IMR-90 (cell line): ENCODE results near the gene GRAMD1B. TPM values are rescaled to one million over a fixed set of nuclear protein-coding genes. Genes with fewer than 3 reads are reported as not detected.

Experiments
- ATAC-seq: fragments of 200-7000 bp; cut with Tn5 transposase; 2 replicates; pipeline ENCODE4 v1.9.1; 2020; ENCODE audit warnings: low read depth, mild to moderate bottlenecking, moderate library complexity
- BruUV-seq: library from RNA; stranded (reverse); fragments of 400-500 nt; replicated peaks from 2 replicates; lab custom pipeline; 2021; lab: Mats Ljungman, UMichigan
- CTCF ChIA-PET: fragments of 300-600 bp; formaldehyde crosslinking; extraction: SDS; loops from one replicate; lab custom pipeline; 2021; ENCODE audit warnings: antibody characterized with exemption; lab: Yijun Ruan, JAX
- POLR2A ChIA-PET: fragments of 300-600 bp; sonication (Branson Sonifier 250); formaldehyde crosslinking; loops from one replicate; lab custom pipeline; 2022; ENCODE audit warnings: antibody characterized with exemption; ENCODE audit not compliant: unreplicated experiment; lab: Charles Lee
- DNase-seq: peaks from one replicate; pipeline ENCODE4 v3.0.0; 2013
- H2AFZ ChIP-seq: replicated peaks from 2 replicates; pipeline ENCODE3; 2013; ENCODE audit warnings: low read length, mild to moderate bottlenecking; ENCODE audit not compliant: poor library complexity
- H2AK5ac ChIP-seq: 2 replicates; pipeline ENCODE4 v1.6.1; 2013; ENCODE audit warnings: low read depth, low read length, inconsistent platforms
- H2AK9ac ChIP-seq: replicated peaks from 2 replicates; pipeline ENCODE3; 2013; ENCODE audit warnings: mild to moderate bottlenecking, low read depth, low read length, moderate library complexity; ENCODE audit not compliant: poor library complexity
- H2BK120ac ChIP-seq: 2 replicates; pipeline ENCODE4 v1.6.1; 2013; ENCODE audit warnings: low read depth, low read length, inconsistent platforms
- H2BK15ac ChIP-seq: 3 replicates; pipeline ENCODE4 v1.6.1; 2013; ENCODE audit warnings: low read depth, low read length, inconsistent platforms
- H2BK20ac ChIP-seq: 2 replicates; pipeline ENCODE4 v1.6.1; 2013; ENCODE audit warnings: low read depth, mild to moderate bottlenecking, inconsistent platforms, low read length, moderate library complexity
- H2BK5ac ChIP-seq: 2 replicates; pipeline ENCODE4 v1.6.1; 2013; ENCODE audit warnings: mild to moderate bottlenecking, low read depth, low read length, inconsistent platforms; ENCODE audit not compliant: poor library complexity, severe bottlenecking
- H3K14ac ChIP-seq: replicated peaks from 2 replicates; pipeline ENCODE4 v1.6.1; 2013; ENCODE audit warnings: low read depth, low read length, inconsistent platforms
- H3K18ac ChIP-seq: 2 replicates; pipeline ENCODE4 v1.6.1; 2013; ENCODE audit warnings: low read depth, low read length, control low read depth
- H3K23ac ChIP-seq: 2 replicates; pipeline ENCODE4 v1.6.1; 2013; ENCODE audit warnings: low read depth, low read length, inconsistent platforms
- H3K27ac ChIP-seq: 2 replicates; pipeline ENCODE4 v1.5.1; 2013; ENCODE audit warnings: mild to moderate bottlenecking, control low read depth, low read length; ENCODE audit not compliant: insufficient read depth
- H3K27me3 ChIP-seq: 2 replicates; pipeline ENCODE4 v1.6.1; 2013; ENCODE audit warnings: low read length; ENCODE audit not compliant: control insufficient read depth, insufficient read depth
- H3K36me3 ChIP-seq: 2 replicates; pipeline ENCODE4 v1.6.1; 2013; ENCODE audit warnings: low read length, mixed read lengths; ENCODE audit not compliant: control insufficient read depth, insufficient read depth
- H3K4ac ChIP-seq: 2 replicates; pipeline ENCODE4 v1.6.1; 2013; ENCODE audit warnings: low read depth, low read length, inconsistent platforms
- H3K4me1 ChIP-seq: 2 replicates; pipeline ENCODE4 v1.6.1; 2013; ENCODE audit warnings: low read length, mixed read lengths; ENCODE audit not compliant: control insufficient read depth, insufficient read depth
- H3K4me2 ChIP-seq: 2 replicates; pipeline ENCODE4 v1.6.1; 2013; ENCODE audit warnings: low read depth, mild to moderate bottlenecking, control low read depth, low read length, moderate library complexity
- H3K4me3 ChIP-seq: 2 replicates; pipeline ENCODE4 v1.5.1; 2013; ENCODE audit warnings: low read depth, mild to moderate bottlenecking, control low read depth, low read length, moderate library complexity; ENCODE audit not compliant: insufficient read depth
- H3K56ac ChIP-seq: 2 replicates; pipeline ENCODE4 v1.6.1; 2013; ENCODE audit warnings: low read length, inconsistent platforms; ENCODE audit not compliant: insufficient read depth; ENCODE audit errors: extremely low read depth
- H3K79me1 ChIP-seq, 2 experiments: 2 replicates each; pipeline ENCODE4 v1.6.1; 2013; ENCODE audit warnings: low read length in 2 of 2, inconsistent platforms in 1 of 2, low read depth in 1 of 2
- H3K9ac ChIP-seq: 2 replicates; pipeline ENCODE4 v1.6.1; 2013; ENCODE audit warnings: low read depth, low read length, control low read depth
- H3K9me1 ChIP-seq: 2 replicates; pipeline ENCODE4 v1.6.1; 2013; ENCODE audit warnings: low read length, inconsistent platforms; ENCODE audit not compliant: insufficient read depth
- H3K9me3 ChIP-seq: 2 replicates; pipeline ENCODE4 v1.6.1; 2013; ENCODE audit warnings: low read length; ENCODE audit not compliant: control insufficient read depth, insufficient read depth
- H4K20me1 ChIP-seq: 2 replicates; pipeline ENCODE4 v1.6.1; 2013; ENCODE audit warnings: low read length, inconsistent platforms; ENCODE audit not compliant: insufficient read depth
- H4K5ac ChIP-seq: 2 replicates; pipeline ENCODE4 v1.6.1; 2013; ENCODE audit warnings: mild to moderate bottlenecking, low read depth, low read length, control low read depth
- H4K8ac ChIP-seq, 2 experiments: 2 replicates each; pipeline ENCODE4 v1.6.1; 2013; ENCODE audit warnings: low read depth in 2 of 2, low read length in 2 of 2, control low read depth in 1 of 2, inconsistent platforms in 1 of 2
- H4K91ac ChIP-seq: 2 replicates; pipeline ENCODE4 v1.6.1; 2013; ENCODE audit warnings: low read depth, low read length, inconsistent platforms; ENCODE audit not compliant: insufficient read depth
- CHD1 ChIP-seq: IDR thresholded peaks from 2 replicates; pipeline ENCODE4 v1.6.1; 2012; ENCODE audit warnings: low read depth, low read length, improper control_type of control experiment
- ELK1 ChIP-seq: fragments of 150-350 bp; IDR thresholded peaks from 2 replicates; pipeline ENCODE4 v1.6.1; 2016; ENCODE audit warnings: low read depth, mild to moderate bottlenecking, low read length, moderate library complexity, borderline replicate concordance
- MAZ ChIP-seq: IDR thresholded peaks from 2 replicates; pipeline ENCODE4 v1.6.1; 2012; ENCODE audit warnings: low read depth, mild to moderate bottlenecking, low read length, improper control_type of control experiment, moderate library complexity, borderline replicate concordance
- RAD21 ChIP-seq: IDR thresholded peaks from 2 replicates; pipeline ENCODE4 v1.6.1; 2012; ENCODE audit warnings: low read length, improper control_type of control experiment
- RCOR1 ChIP-seq: IDR thresholded peaks from 2 replicates; pipeline ENCODE4 v1.6.1; 2012; ENCODE audit warnings: mild to moderate bottlenecking, low read length, improper control_type of control experiment; ENCODE audit not compliant: insufficient replicate concordance
- RFX5 ChIP-seq: IDR thresholded peaks from 2 replicates; pipeline ENCODE4 v1.8.0; 2012; ENCODE audit warnings: low read depth, mild to moderate bottlenecking, low read length, moderate library complexity
- WGBS, 2 experiments: methylation state at CpG; one replicate each; pipeline versions ENCODE4 v1.1.5 to v1.1.7; 2013; ENCODE audit warnings: missing lambda C conversion rate in 2 of 2; ENCODE audit not compliant: insufficient read length in 1 of 2; ENCODE audit errors: extremely low coverage in 2 of 2; 5-methylcytosine and 5-hydroxymethylcytosine counted together
- dilution Hi-C: fragments of 300-500 bp; cut with HindIII; formaldehyde crosslinking; loops from one replicate; pipeline ENCODE4 v1.14.3; 2018; ENCODE audit warnings: low sequenced_read_pairs; ENCODE audit not compliant: unreplicated experiment
- in situ Hi-C: fragments of 300-500 bp; cut with MboI; formaldehyde crosslinking; loops from 3 replicates; pipeline ENCODE4 v1.14.3; 2019; ENCODE audit warnings: low sequenced_read_pairs, inconsistent platforms, mixed read lengths
- intact Hi-C: fragments of 100-400 bp; cut with micrococcal nuclease; formaldehyde crosslinking; loops from 2 replicates; pipeline ENCODE4 v1.10.0; 2022
- polyA plus RNA-seq, 3 experiments: library from polyadenylated mRNA; depleted of rRNA; stranded (reverse); fragments of >200 nt; gene quantifications; 2 replicates each; pipeline ENCODE4 v1.2.3, GENCODE V29; 2012; ENCODE audit warnings: low replicate concordance in 1 of 3
- total RNA-seq: library from RNA; depleted of rRNA; stranded (reverse); fragments of >200 nt; gene quantifications from 2 replicates; pipeline ENCODE4 v1.2.3, GENCODE V29; 2012

Gene GRAMD1B
- total and polyA plus RNA-seq, 2 of the 4 experiments (the other 2 are of a cell fraction) = 7.1 to 7.2 TPM

GRCh38 chr11:123452794-123453193 is 22.7 kb downstream of the GRAMD1B start:
- intact Hi-C loops = no loop called here
- DNase-seq (no peak), ATAC-seq (no peak)
- Histone ChIP-seq H3K4ac (no peak overlapping the region), H3K56ac (no peak overlapping the region), H3K4me2 (no peak overlapping the region), H3K23ac (no peak overlapping the region), H3K9me1 (peaks cover 8% of the 10 kb centered on the region; the same call in 1 of the 2 replicates), H3K27ac (no peak overlapping the region), H3K18ac (no peak overlapping the region), H4K20me1 (0 out of 2 replicates have a peak, but pooled peaks cover 5% of the 10 kb centered on the region), H4K5ac (no peak overlapping the region), H2BK5ac (no peak overlapping the region), H2BK15ac (no peak overlapping the region), H2BK20ac (no peak overlapping the region), H3K27me3 (no peaks in the 10 kb centered on the region), H3K79me1 (peaks cover 11 to 48% of the 10 kb centered on the region in 2 experiments; a peak in 3 of 4 replicates), H2AK5ac (no peak overlapping the region), H4K91ac (no peak overlapping the region), H3K9ac (no peak overlapping the region), H3K9me3 (no peaks in the 10 kb centered on the region), H2AFZ (no peak overlapping the region), H2AK9ac (no peak overlapping the region), H4K8ac (no peak overlapping the region), H3K36me3 (no peaks in the 10 kb centered on the region), H3K4me3 (no peak overlapping the region), H3K14ac (no peak overlapping the region), H2BK120ac (no peak overlapping the region), H3K4me1 (peaks cover 8% of the 10 kb centered on the region)
- BruUV-seq = no TSS peak
- WGBS, 2 experiments = no CpG with 5 or more reads among the region's 1 CpG
- in situ Hi-C loops = no loop called here
- dilution Hi-C loops = no loop called here
- ChIA-PET POLR2A (no interaction called here), CTCF (no interaction called here)
- TF ChIP-seq RCOR1 (no peak), MAZ (no peak), ELK1 (no peak), RAD21 (no peak), RFX5 (no peak), CHD1 (no peak)
